Right lobe of liver (tissue), 4 donors: Measurements from ENCODE around the gene COL24A1.

Experiments used
- POLR2A ChIP-seq: fragments of 450-650 bp; IDR thresholded peaks from one replicate; pipeline ENCODE4 v1.6.1; 2017; ENCODE audit warnings: antibody characterized with exemption, mild to moderate bottlenecking
- TF ChIP-seq, protein P1 (sequence below), 4 donors: fragments of 200-600 bp in 3 of 4; fragments of 450-650 bp in 1 of 4; IDR thresholded peaks; one replicate each; pipeline versions ENCODE4 v1.5.1 to v1.8.0; 2016 to 2022; ENCODE audit warnings: antibody characterized with exemption in 4 of 4, mild to moderate bottlenecking in 2 of 4
- donor health status: DM: no; HTN: no; CAD: no.
- donor health status: DM: no; HTN: no; CAD: no.
- donor health status: DM: no; HTN: yes; CAD: no.

DNA sequence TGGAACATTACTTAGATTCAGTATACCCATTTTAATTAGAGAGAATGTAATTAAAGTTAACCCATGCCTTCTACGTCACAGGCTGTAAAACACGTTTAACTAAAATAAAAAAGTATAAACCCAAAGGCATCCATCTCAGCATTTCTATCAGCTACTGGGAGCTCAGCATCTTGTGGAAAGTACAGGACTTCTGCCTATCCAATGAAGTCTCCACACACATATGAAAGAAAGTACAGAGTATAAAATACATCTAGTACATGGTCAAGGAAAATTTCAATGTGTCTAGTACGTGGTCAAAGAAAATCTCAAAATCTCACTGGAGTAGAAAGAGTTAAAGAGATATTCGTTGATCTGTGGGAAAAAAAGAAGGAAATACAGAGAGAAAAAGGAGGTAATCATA is 306.9 kb downstream of the COL24A1 start:
- no peak for TF ChIP-seq POLR2A
- TF ChIP-seq, protein P1, sequence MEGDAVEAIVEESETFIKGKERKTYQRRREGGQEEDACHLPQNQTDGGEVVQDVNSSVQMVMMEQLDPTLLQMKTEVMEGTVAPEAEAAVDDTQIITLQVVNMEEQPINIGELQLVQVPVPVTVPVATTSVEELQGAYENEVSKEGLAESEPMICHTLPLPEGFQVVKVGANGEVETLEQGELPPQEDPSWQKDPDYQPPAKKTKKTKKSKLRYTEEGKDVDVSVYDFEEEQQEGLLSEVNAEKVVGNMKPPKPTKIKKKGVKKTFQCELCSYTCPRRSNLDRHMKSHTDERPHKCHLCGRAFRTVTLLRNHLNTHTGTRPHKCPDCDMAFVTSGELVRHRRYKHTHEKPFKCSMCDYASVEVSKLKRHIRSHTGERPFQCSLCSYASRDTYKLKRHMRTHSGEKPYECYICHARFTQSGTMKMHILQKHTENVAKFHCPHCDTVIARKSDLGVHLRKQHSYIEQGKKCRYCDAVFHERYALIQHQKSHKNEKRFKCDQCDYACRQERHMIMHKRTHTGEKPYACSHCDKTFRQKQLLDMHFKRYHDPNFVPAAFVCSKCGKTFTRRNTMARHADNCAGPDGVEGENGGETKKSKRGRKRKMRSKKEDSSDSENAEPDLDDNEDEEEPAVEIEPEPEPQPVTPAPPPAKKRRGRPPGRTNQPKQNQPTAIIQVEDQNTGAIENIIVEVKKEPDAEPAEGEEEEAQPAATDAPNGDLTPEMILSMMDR (IDR thresholded peaks at IDR 0.05) = no peak
